ENCODE measurements around the gene MCM6.

DNA sequence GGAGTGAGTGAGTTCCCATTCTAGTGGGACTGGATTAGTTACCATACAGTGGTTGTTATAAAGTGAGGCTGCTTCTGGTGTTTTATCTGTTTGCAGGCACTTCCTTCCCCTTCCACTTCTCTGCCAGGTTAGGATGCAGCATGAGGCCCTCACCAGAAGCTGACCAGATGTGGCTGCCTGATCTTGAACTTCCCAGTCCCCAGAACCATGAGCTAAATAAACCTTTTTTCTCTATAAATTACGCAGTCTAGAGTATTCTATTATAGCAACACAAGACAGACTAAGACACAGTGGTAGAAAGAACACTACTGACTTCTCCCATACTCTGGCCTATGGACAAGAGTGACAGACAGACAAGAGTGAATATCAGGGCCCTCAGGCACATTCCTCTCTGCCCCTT lies 53.4 kb downstream of the MCM6 start:
- TF ChIP-seq, protein P1, sequence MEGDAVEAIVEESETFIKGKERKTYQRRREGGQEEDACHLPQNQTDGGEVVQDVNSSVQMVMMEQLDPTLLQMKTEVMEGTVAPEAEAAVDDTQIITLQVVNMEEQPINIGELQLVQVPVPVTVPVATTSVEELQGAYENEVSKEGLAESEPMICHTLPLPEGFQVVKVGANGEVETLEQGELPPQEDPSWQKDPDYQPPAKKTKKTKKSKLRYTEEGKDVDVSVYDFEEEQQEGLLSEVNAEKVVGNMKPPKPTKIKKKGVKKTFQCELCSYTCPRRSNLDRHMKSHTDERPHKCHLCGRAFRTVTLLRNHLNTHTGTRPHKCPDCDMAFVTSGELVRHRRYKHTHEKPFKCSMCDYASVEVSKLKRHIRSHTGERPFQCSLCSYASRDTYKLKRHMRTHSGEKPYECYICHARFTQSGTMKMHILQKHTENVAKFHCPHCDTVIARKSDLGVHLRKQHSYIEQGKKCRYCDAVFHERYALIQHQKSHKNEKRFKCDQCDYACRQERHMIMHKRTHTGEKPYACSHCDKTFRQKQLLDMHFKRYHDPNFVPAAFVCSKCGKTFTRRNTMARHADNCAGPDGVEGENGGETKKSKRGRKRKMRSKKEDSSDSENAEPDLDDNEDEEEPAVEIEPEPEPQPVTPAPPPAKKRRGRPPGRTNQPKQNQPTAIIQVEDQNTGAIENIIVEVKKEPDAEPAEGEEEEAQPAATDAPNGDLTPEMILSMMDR (IDR thresholded peaks at IDR 0.05; ENCODE audit: poor library complexity, severe bottlenecking), result no peak
- no peak for TF ChIP-seq SMC3 (conservative IDR thresholded peaks at IDR 0.05; ENCODE audit: poor library complexity)
- no peak for TF ChIP-seq POLR2AphosphoS5 (IDR thresholded peaks at IDR 0.05)
- TF ChIP-seq EZH2 (IDR thresholded peaks at IDR 0.05; ENCODE audit: borderline replicate concordance, insufficient read depth, low read length, poor library complexity, severe bottlenecking), result no peak
- no peak for TF ChIP-seq TAF1 (IDR thresholded peaks at IDR 0.05; ENCODE audit: low read depth)
- no peak for TF ChIP-seq EP300 (conservative IDR thresholded peaks at IDR 0.05; ENCODE audit: poor library complexity, severe bottlenecking)
- TF ChIP-seq RAD21 (conservative IDR thresholded peaks at IDR 0.05), result no peak
